Subcutaneous adipose tissue (tissue), 4 donors: ENCODE data around the gene PRRC2B. TPM values are rescaled to one million over a fixed set of nuclear protein-coding genes. Genes with fewer than 3 reads are reported as not detected.

Experiments
- total RNA-seq, 4 donors: library from RNA; depleted of rRNA; stranded (reverse); fragments of >200 nt; gene quantifications; one replicate each; pipeline ENCODE4 v1.1.0, GENCODE V29; 2016
- TF ChIP-seq, protein P1 (sequence below): fragments of 450-650 bp; IDR thresholded peaks from one replicate; pipeline ENCODE4 v1.5.1; 2016; ENCODE audit warnings: low read depth, mild to moderate bottlenecking, control low read depth, antibody characterized with exemption, moderate library complexity

PRRC2B gene
- total RNA-seq, result 100 to 1,000 TPM in 1 of 4 donors, 10 to 100 TPM in 3; 59.0 to 138 (median 81.8) TPM

DNA sequence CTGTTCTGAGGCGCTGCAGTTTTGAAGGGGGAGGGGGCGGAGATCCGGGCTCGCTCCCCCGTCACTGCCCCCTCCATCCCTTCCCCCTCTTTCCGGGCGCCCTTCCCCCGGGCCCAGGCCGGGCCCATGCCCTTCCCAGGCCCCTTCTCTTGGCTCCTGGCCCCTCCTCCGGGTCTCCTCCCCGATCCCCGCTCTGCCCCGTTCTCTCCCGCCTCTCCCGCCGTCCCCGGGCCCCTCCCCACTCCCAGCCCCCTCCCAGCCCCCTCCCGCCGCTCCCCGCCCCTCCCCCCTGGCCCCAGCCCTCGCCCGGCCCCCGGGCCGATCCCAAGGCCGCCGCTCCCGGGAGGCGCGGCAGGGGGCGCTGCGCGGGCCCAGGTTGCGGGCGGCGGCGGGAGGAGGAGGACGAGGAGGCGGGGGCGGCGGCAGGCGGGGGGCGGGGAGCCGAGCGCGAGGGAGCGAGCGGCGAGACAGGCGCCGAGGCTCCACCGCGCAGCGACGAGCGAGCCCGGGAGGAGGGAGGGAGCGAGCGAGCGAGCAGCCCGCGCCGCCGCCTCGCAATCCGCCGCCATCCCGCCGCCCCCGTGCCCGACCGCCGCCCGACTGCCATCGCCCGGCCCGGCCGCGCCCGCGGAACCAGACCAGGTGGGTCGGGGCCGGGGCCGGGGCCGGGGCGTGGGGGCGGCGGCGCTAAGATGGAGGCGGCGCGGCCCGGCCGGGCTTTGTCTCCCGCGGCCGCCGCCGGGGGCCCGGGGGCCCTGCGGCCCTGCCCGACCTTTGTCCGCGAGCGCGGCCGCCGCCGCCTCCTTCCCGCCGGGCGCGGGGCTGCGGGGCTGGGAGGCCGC is at the start of gene PRRC2B:
Gene PRRC2B, plus strand, starts transcription at position 465 of the 842 bp plus-strand sequence. CDS start 36,059 bp downstream, outside the sequence.
- TF ChIP-seq, protein P1, sequence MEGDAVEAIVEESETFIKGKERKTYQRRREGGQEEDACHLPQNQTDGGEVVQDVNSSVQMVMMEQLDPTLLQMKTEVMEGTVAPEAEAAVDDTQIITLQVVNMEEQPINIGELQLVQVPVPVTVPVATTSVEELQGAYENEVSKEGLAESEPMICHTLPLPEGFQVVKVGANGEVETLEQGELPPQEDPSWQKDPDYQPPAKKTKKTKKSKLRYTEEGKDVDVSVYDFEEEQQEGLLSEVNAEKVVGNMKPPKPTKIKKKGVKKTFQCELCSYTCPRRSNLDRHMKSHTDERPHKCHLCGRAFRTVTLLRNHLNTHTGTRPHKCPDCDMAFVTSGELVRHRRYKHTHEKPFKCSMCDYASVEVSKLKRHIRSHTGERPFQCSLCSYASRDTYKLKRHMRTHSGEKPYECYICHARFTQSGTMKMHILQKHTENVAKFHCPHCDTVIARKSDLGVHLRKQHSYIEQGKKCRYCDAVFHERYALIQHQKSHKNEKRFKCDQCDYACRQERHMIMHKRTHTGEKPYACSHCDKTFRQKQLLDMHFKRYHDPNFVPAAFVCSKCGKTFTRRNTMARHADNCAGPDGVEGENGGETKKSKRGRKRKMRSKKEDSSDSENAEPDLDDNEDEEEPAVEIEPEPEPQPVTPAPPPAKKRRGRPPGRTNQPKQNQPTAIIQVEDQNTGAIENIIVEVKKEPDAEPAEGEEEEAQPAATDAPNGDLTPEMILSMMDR, result no peak

DNA sequence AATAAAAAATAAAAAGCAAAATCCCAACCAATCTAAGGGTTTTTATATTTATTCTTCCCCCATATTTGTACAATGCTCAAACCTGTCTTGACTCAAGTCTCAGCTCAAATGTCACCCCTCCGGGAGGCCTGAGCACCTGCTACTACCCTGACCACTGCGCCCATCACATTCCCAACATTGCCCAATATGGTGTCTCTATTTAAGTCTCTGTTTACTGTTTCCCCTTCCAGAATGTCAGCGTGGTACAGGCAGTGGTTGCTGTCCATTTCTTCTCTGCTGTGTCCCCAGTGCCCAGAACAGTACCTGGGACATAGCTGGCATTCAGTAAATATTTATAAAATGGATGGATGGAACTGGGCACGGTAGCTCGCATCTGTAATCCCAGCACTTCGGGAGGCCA is 47.3 kb upstream of the PRRC2B start:
- TF ChIP-seq, protein P1, result no peak

DNA sequence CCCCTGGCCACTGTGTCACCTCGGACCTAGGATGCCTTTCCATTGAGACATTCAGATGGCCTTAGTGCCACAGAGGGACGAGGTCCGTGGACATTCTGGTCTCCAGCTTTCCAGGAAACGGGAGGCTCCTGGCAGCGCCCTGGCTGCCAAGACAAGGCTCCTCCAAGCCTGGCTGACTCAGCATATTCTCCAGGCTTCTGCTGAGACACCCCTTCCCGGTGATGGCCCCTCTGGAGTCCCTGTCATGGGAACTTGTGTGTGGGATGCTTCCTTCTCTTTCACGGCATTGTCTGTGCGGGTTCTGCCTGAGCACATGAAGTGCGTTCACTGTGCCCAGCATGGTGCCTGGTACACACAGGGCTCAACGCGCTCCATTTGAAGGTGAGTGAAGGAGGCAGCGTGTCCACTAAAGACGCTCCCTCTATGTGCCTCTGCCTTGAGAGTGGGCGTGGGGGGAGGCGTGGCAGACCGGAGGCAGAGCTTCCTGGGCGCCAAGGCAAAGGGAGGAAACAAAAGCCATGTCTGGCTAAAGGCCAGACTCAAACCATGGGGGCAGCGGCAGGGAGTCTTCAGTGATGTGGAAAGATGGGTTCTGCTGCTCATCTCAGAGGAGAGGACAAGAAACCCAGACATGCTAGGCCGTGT is 46.4 kb upstream of the PRRC2B start:
- TF ChIP-seq, protein P1, result no peak

DNA sequence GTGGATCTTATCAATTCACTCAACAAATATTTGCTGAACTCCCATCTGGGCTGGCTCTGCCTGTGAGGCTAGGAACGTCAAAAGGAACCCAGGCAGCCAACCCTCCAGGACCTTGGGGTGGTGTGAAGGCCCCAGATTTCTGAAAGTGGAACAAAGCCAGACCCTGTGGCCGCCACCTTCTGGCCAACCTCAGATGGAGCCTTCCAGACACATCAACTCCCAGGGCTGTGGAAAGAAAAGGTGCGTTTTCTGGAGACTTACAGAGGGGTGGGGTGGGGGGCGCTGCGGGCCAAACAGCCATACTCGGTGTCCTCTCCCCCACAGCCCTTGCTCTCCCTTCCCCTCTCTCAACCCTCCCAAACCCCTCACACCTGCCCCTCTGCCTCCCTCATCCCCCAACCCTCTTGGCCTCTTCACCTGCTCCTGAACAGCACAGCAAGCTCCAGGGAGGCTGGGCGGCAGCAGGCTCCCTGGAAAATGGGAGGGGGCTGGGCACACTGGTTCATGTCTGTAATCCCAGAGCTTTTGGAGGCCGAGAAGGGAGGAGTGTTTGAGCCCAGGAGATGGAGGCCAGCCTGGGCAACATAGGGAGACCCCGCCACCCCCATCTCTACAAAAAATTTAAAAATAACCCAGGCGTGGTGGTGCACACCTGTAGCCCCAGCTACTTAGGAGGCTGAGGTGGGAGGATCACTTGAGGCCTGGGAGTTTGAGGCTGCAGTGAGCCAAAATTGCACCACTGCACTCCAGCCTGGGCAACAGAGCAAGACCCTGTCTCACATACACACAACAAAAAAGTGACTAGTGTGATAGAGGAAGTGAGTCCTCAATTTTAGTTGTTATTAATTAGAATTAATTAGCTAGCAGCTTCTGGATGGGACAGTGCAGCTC is 45.0 kb upstream of the PRRC2B start:
- TF ChIP-seq, protein P1, result no peak

DNA sequence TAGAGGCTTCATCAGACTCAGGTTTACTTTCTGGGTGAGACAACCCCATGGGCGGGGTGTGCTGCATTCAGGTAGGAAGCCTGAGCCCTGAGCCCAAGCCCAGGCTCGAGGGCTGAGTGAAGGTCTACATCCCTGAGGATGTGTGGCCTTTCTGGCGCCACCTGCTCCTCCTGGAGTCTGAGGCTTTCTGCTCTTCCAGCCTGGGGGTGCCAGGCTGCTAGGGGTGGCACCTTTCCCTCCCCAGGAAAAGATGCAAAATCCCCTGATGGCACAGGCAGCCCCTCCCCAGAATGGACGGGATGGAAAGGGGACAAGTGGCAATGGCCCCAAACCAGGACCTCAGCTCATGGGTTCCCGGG is 44.4 kb upstream of the PRRC2B start:
- TF ChIP-seq, protein P1, result no peak

DNA sequence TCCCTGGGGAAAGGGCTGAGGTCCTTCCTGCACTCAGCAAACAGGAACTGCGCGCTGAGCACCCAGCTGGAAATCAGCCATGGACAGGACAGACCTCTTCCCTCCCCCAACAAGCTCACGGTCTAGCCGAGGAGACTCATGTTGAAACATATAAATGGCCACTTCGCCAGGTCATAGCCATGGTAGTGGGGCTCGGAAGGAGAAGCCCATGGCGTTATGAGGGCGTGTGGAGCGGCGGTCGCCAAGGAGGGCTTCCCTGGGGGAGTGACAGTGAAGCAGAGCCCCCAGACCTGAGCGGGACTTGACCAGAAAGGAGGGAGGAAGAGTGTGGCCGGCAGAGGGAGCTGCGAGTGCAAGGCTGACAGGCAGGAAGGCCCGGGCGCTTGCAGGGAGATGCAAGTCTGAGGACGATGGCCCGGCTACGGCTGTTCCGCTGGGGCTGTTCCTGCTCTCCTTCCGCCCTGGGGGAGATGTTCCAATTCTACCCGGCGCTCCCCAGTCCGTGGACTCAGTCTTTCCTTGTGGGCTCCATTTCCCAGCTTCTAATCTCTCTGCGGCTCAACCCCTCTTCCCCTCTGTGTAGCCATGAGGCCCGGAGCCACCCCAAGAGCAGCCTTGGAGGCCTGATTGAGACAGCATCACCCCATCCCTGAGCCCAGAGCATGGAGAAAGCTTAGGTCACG is 43.9 kb upstream of the PRRC2B start:
- TF ChIP-seq, protein P1, result no peak
